ENCODE measurements around the gene ENKUR. TPM values are rescaled to one million over a fixed set of nuclear protein-coding genes. Genes with fewer than 3 reads are reported as not detected.

Gene ENKUR
- total RNA-seq, 1 experiment from 2014 or later: 0.13 TPM

GRCh38 chr10:25017661-25018060 lies 1.7 kb upstream of the ENKUR start:
- CTCF ChIA-PET: no interaction called here
- ATAC-seq: no peak
- no TSS peak for BruUV-seq (replicated peaks)
- peaks cover 2% of the 10 kb centered on the region; the same call in 1 of the 2 replicates for H3K36me3 ChIP-seq (ENCODE audit: control insufficient read depth, insufficient read depth, low read length)
- H3K27ac ChIP-seq (ENCODE audit: low read length): peak overlapping the region; percentile 97
- TF ChIP-seq POLR2AphosphoS5 (IDR thresholded peaks at IDR 0.05; ENCODE audit: low read depth, low read length) (no peak), SIN3A (IDR thresholded peaks at IDR 0.05; ENCODE audit: borderline replicate concordance, insufficient read depth, low read depth, low read length) (no peak), CTCF (IDR thresholded peaks at IDR 0.05) (no peak), TCF7L2 (IDR thresholded peaks at IDR 0.05; ENCODE audit: low read depth, low read length) (no peak), REST (IDR thresholded peaks at IDR 0.05; ENCODE audit: insufficient read depth in 1 of 2, low read depth in 2 of 2, low read length in 1 of 2) (no peak)
- in situ Hi-C loops (cut with HindIII; ENCODE audit: low pct_unique_long_range_greater_than_20kb, low sequenced_read_pairs): no loop called here
- peaks cover 9% of the 10 kb centered on the region for H3K4me1 ChIP-seq (ENCODE audit: control insufficient read depth, insufficient read depth, low read length)
- DNase-seq (ENCODE audit: low read depth, low spot score): no peak
- no peaks in the 10 kb centered on the region for H3K9me3 ChIP-seq (ENCODE audit: control insufficient read depth, insufficient read depth, low read depth, low read length)
- POLR2A ChIA-PET: no interaction called here
- intact Hi-C loops (cut with micrococcal nuclease; ENCODE audit: unreplicated experiment): no loop called here
- H3K4me3 ChIP-seq (ENCODE audit: low read depth in 2 of 2, low read length in 2 of 2): peak overlapping the region; percentile 59 to 70
- no peaks in the 10 kb centered on the region for H3K27me3 ChIP-seq (ENCODE audit: control insufficient read depth, insufficient read depth, low read length)

- Histone ChIP-seq H3K36me3 (ENCODE audit: control insufficient read depth, insufficient read depth, low read length) (peaks cover 2% of the 10 kb centered on the region; the same call in 1 of the 2 replicates), H3K27ac (ENCODE audit: low read length) (peak overlapping the region; percentile 97), H3K4me1 (ENCODE audit: control insufficient read depth, insufficient read depth, low read length) (peaks cover 9% of the 10 kb centered on the region), H3K4me3 (ENCODE audit: low read depth in 2 of 2, low read length in 2 of 2) (peak overlapping the region; percentile 59 to 70), H3K9me3 (ENCODE audit: control insufficient read depth, insufficient read depth, low read depth, low read length) (no peaks in the 10 kb centered on the region), H3K27me3 (ENCODE audit: control insufficient read depth, insufficient read depth, low read length) (no peaks in the 10 kb centered on the region)
- in situ Hi-C loops (cut with HindIII; ENCODE audit: low pct_unique_long_range_greater_than_20kb, low sequenced_read_pairs): no loop called here
- ChIA-PET CTCF (no interaction called here), POLR2A (no interaction called here)
- BruUV-seq (replicated peaks): no TSS peak
- intact Hi-C loops (cut with micrococcal nuclease; ENCODE audit: unreplicated experiment): no loop called here
- ATAC-seq: no peak
- TF ChIP-seq POLR2AphosphoS5 (IDR thresholded peaks at IDR 0.05; ENCODE audit: low read depth, low read length) (0 out of 2 replicates have a peak, but pooled peaks have one; percentile 4), TCF7L2 (IDR thresholded peaks at IDR 0.05; ENCODE audit: low read depth, low read length) (no peak)
- DNase-seq (ENCODE audit: low read depth, low spot score): no peak
Observed at GRCh38 chr10:25017154-25017590, 1.2 kb upstream of the ENKUR start.

GRCh38 chr10:25016376-25017153 lies 607 bp upstream of the ENKUR start, which contains the start of gene THNSL1:
Gene THNSL1 (plus strand): TSS chr10:25016612. CDS start chr10:25023224, 6,612 bp downstream.
- Histone ChIP-seq H3K27me3 (ENCODE audit: control insufficient read depth, insufficient read depth, low read length) (no peaks in the 10 kb centered on the region), H3K9me3 (ENCODE audit: control insufficient read depth, insufficient read depth, low read depth, low read length) (no peaks in the 10 kb centered on the region), H3K27ac (ENCODE audit: low read length) (peak within 1 kb of the TSS; percentile 97), H3K4me3 (ENCODE audit: low read depth in 2 of 2, low read length in 2 of 2) (peak within 1 kb of the TSS; percentile 59 to 70), H3K4me1 (ENCODE audit: control insufficient read depth, insufficient read depth, low read length) (peaks cover 9% of the 10 kb centered on the region), H3K36me3 (ENCODE audit: control insufficient read depth, insufficient read depth, low read length) (peaks cover 2% of the 10 kb centered on the region; the same call in 1 of the 2 replicates)
- in situ Hi-C loops (cut with HindIII; ENCODE audit: low pct_unique_long_range_greater_than_20kb, low sequenced_read_pairs) (no loop called here), intact Hi-C loops (cut with micrococcal nuclease; ENCODE audit: unreplicated experiment) (no loop called here)
- DNase-seq (ENCODE audit: low read depth, low spot score) (peak; percentile 91), ATAC-seq (peak; percentile 99)
- ChIA-PET POLR2A (interaction anchor here (0.5 kb wide), 1 partner anchor 63 kb away, joined by 7 read pairs; no protein-coding TSS in a partner anchor), CTCF (no interaction called here)
- no TSS peak for BruUV-seq (replicated peaks)
- TF ChIP-seq REST (IDR thresholded peaks at IDR 0.05; ENCODE audit: insufficient read depth in 1 of 2, low read depth in 2 of 2, low read length in 1 of 2): no peak
- 0 out of 2 replicates have a peak, but pooled peaks have one; percentile 67 for TF ChIP-seq SIN3A (IDR thresholded peaks at IDR 0.05; ENCODE audit: borderline replicate concordance, insufficient read depth, low read depth, low read length)
- TF ChIP-seq CTCF (IDR thresholded peaks at IDR 0.05): no peak
- peak; percentile 93 for TF ChIP-seq POLR2AphosphoS5 (IDR thresholded peaks at IDR 0.05; ENCODE audit: low read depth, low read length)
